ENCODE results near the gene RSRP1.

DNA sequence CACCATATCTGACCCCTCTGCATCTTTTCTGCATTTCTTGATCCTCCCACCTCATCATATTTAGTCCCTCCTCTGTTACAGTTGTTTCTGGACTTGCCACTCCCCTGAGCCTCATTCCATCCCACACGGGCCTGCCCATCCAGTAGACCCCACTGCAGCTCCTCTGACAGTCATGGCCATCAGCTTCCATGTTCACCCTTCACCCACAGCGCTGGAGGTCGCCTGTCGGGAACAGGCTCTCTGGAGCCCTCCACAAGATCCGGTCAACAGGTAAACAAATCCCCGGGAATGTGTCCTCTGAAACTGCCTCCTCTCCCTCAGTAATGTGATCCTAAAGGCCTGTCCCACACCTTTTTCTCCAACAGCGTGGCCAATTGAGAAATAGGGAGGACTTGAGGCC lies 46.2 kb downstream of the RSRP1 start:
- TF ChIP-seq, protein P1, sequence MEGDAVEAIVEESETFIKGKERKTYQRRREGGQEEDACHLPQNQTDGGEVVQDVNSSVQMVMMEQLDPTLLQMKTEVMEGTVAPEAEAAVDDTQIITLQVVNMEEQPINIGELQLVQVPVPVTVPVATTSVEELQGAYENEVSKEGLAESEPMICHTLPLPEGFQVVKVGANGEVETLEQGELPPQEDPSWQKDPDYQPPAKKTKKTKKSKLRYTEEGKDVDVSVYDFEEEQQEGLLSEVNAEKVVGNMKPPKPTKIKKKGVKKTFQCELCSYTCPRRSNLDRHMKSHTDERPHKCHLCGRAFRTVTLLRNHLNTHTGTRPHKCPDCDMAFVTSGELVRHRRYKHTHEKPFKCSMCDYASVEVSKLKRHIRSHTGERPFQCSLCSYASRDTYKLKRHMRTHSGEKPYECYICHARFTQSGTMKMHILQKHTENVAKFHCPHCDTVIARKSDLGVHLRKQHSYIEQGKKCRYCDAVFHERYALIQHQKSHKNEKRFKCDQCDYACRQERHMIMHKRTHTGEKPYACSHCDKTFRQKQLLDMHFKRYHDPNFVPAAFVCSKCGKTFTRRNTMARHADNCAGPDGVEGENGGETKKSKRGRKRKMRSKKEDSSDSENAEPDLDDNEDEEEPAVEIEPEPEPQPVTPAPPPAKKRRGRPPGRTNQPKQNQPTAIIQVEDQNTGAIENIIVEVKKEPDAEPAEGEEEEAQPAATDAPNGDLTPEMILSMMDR (IDR thresholded peaks at IDR 0.05; ENCODE audit: low read depth, low read length) = no peak
- TF ChIP-seq, protein P2, sequence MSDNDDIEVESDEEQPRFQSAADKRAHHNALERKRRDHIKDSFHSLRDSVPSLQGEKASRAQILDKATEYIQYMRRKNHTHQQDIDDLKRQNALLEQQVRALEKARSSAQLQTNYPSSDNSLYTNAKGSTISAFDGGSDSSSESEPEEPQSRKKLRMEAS (IDR thresholded peaks at IDR 0.05; ENCODE audit: low read depth, low read length) = no peak
- TF ChIP-seq POLR2A (IDR thresholded peaks at IDR 0.05; ENCODE audit: extremely low read depth, insufficient read length) = no peak

All from NB4 (cell line).